Glomerular visceral epithelial cell (primary cell): Measurements from ENCODE around the gene C18orf32.
"Not testable (repeated sequence)": the region's sequence is repeated elsewhere in the genome, so short reads cannot be mapped to it uniquely, and the experiment has no call there.

ENCODE experiments used
- DNase-seq: peaks from one replicate; pipeline ENCODE4 v3.0.0-alpha.2; 2016; ENCODE audit errors: extremely low spot score

The C18orf32 gene

DNA sequence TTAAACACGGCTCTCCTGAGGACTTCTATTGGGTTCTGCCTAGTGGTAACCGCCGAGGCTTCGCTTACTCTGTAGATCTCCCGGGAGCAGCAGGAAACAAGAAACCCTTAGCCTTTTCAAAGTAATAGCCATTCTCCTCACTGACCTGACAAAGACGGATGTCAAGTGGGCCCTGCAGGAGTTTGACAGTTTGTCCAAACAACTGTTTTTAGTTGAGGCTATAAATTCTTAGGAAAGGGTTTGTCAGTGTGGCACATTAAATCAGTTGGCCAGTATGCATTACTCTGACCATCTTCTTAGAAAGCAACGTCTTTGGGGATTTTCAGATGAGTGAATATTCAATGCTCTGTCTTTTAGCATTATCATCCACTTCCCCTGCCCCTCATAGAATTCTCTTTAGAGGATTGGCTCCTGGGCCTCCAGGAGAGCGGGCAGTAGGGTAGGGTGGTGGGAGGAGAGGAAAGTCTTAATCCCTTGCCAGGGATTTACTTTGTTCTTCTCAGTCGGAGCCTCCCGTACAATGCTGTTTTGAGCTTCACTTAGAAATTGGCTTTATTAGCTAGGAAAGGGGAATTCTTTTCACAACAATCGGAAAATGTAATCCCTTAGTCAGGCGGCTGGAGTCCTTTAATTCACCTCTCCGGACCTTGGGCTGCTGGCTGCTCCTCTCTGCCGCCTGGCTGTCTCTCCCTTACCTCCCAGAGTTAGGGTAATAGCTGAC lies 13.3 kb upstream of the C18orf32 start:
- no peak for DNase-seq

GRCh38 chr18:49499046-49499637 lies 12.1 kb upstream of the C18orf32 start:
- DNase-seq, result no peak

GRCh38 chr18:49495480-49495879 lies 8.4 kb upstream of the C18orf32 start:
- no peak for DNase-seq

- DNase-seq, result no peak
Observed at GRCh38 chr18:49495076-49495475, 8.0 kb upstream of the C18orf32 start.

DNA sequence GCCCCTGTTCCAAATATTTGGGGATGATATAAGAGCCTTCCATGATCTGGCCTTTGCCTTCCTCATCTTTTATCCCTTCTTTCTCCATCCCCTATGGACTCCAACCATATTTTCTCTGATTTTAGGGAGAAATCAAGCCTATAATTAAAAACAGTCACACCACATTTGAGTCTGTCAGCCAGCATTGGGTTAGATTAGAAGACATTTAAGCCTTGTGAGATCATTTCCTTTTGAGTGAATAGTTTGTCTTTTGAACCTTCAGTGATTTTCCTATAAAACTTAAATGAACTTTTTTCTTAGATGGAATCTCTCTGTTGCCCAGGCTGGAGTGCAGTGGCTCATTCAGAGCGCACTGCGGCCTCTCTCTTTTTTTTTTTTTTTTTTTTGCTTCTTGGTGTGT lies 7.6 kb upstream of the C18orf32 start:
- DNase-seq, result no peak

- DNase-seq, result no peak
Observed at GRCh38 chr18:49492694-49493033, 5.6 kb upstream of the C18orf32 start.

DNA sequence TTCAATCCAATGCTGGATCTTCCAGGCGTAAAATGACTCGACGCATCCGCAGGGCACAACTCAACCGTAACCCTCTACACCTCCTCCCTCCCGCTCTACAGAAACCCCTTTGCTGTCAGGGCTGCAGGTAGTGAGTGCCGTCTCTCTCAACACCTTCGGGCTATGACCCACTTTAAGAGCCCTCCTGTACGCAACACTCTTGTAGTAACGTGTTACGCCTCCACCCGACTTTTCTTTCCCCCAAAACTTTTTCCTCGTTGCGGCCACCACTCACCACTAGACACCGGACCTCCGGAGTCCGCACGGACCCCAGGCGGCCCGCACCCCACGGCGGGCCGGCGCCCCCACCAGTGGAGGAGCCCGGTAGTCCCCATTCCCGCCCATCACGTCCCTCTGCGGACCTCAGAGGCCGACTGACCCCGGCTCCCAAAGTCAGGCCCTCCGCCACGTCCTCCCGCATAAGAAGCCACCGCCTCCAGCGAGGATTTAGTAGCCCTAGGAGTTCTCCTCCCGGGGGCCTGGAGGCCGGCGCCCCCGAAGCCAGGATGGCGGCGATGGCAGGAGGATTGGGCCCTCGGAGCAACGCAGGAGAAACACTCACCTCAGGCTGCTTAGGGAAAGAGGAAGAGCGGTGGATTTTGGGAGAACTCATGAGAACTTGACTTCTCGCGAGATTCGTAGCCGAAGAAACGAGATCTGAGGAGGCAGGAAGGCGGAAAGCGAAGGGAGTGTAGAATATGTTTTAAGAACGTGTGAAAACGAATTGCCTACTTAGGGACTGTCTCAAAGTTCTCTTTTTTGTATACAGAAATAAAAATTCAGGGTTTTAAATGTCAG lies 5.0 kb upstream of the C18orf32 start, which contains the start of gene RPL17:
Gene RPL17, minus strand, starts transcription at position 609 of the 837 bp plus-strand sequence.
- DNase-seq, result peak; percentile 98

DNA sequence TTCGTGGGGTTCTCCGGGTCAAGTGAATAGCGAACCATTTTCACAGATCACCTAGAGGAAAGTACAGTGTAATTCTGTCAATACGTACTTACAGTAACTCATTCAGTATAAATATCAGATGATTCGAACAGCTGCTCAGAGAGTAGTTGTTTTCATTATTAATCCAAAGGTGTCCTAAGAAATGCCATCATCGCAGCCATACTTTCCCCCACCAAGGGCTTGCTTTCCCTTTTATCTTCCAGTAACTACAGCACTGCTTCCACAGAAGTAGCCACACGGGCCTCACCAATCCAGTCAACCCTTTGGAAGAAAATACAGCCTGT lies 4.5 kb upstream of the C18orf32 start:
- DNase-seq, result no peak

GRCh38 chr18:49490246-49490762 lies 3.3 kb upstream of the C18orf32 start:
- DNase-seq, result no peak

DNA sequence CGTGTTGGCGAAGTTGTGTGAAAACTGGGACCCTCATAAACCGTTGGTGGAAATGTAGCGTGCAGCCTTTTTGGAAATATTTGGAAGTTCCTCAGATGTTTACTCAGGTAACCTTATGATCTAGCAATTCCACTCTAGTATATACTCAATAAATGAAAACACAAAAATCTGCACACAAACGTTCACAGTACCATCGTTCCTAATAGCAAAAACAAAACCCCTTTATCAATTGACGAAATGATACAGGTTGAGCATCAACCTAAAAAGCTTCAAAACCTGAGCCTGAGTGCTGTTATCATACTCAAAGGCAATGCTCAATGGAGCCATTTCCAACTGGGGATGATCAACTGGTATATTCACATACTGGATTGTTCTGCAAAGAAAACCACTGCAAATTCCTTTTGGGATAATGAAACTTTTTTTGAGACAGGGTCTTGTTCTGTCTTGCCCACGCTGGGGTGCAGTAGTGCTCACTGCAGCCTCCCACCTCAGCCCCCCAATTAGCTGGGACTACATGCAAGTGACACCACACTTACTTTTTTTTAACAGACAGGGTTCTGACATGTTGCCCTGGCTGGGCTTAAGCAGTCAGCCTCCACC lies 777 bp upstream of the C18orf32 start:
- no peak for DNase-seq

DNA sequence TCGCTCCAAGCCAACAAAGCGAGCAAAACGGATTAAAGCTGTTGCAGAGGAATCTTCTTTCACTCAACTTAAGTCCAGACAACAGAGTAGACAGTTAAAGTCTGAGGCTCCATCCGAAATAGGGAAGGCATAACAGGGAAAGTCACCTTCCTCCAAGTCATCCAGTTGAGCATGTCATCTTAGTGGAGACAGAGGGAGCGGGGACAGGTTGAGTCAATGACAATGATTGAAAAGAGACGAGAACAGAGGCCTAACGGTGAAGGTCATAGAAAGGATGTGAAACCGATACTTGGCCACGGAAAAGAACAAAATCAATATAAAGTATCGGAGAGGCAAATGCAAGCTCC lies 455 bp downstream of the C18orf32 start:
- no peak for DNase-seq

- no peak for DNase-seq
Observed at GRCh38 chr18:49486134-49486533, 900 bp downstream of the C18orf32 start.

- DNase-seq, result no peak
Observed at GRCh38 chr18:49483198-49483597, 3.8 kb downstream of the C18orf32 start.

DNA sequence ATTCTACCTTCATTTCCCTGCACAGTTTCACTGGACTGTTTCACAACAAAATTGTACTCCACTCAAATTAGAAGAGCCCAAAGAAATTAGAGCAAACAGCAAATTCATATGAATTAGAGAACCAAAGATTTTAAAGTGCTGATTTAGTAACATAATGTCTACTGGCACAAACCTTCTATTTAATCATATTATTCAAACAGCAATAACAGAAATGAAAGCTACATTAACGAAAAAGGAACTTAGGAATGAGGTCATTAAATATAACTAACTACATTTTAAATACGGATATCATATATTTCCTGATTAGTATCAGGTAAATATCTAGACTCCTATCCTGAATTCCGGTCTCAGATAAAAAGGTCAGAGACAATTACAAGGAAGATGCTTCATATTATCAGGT lies 5.1 kb downstream of the C18orf32 start:
- no peak for DNase-seq

- no peak for DNase-seq
Observed at GRCh38 chr18:49481317-49481716, 5.7 kb downstream of the C18orf32 start.

DNA sequence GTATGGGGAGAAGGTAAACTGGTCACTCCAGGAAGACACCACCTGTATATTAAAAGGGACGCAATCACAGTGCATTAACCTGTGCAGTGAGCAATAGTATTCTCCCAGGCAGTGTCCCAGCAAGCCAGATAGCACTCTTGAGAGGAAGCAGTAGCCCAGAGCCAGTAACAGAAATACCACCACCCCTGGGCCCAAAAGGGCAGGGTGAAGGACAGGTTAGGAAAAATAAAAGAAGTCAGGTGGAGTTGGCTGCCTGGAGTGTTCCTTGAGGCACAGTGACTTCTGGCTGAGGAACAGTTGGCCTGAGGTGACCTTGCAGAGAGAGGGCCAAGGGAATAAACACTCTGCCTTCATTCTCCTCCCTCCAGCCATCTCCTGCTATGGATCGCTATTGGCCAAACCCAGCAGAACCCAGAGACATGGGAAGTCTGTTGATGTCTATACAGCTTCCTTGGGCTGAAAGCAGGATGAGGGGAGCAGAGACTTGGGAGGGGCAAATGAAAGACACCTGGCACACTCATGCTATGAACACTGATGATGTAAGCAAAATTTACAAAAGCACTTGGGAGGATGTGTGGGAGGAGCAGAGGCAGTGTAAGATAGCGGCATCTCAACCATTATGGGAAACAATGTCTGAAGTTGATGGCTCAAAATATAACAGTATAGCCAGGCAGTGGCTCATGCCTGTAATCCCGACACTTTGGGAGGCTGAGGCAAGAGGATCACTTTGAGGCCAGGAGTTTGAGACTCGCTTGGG lies 7.5 kb downstream of the C18orf32 start:
- DNase-seq, result no peak

- DNase-seq, result peak; percentile 74
Observed at GRCh38 chr18:49476664-49477411, 10.2 kb downstream of the C18orf32 start.

- DNase-seq, result not testable (repeated sequence)
Observed at GRCh38 chr18:49474935-49475334, 12.1 kb downstream of the C18orf32 start.

- no peak for DNase-seq
Observed at GRCh38 chr18:49473721-49474120, 13.3 kb downstream of the C18orf32 start.

GRCh38 chr18:49472459-49472858 lies 14.6 kb downstream of the C18orf32 start:
- no peak for DNase-seq

GRCh38 chr18:49471532-49471931 lies 15.5 kb downstream of the C18orf32 start:
- no peak for DNase-seq
